ENCODE results near the gene ASGR1.
A peak's percentile ranks its signal among the peaks of the same experiment; 100 is the strongest.

The ASGR1 gene

DNA sequence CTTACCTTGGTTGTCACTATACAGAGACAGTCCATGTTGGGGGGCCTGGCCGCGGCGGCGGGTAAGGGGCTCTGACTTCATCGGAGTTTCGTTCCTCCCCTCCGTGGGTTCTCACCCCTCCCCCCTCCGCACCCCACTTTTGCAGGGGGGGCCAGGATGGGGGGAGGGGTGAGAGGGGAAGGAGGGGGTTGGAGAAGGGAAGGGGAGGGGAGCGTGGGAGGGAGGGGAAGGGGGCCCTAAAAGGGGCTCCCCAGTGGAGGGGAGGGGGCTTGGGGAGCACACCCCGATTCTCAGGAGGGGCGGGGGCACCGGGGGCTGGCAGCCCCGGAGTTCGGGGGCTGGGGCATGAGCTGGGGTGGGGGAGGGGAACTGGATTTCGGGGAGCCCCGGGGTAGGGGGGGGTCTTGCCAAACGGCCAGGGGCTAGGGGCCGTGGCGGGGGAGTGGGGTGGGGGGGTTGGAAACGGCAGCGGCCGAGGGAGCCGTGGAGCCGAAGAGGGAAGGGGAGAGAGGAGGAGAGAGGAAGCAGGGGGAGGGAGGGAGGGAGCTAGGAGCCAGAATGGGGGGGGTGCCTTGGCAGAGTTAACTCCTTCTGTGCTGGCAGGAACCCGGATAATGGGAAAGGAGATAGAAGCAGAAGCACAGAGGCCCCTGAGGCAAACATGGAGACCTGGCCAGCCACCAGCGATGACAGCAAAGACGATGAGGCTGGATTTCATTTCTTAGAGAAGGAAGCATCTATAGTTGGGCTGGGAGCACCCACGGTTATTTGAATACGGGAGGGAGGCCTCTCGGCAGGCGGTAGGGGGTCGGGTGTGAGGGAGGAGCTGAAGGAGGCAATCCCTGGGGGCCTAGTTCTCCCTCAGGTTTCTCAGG, 38.2 kb upstream of the ASGR1 start (continued):
- TF ChIP-seq, protein P1, sequence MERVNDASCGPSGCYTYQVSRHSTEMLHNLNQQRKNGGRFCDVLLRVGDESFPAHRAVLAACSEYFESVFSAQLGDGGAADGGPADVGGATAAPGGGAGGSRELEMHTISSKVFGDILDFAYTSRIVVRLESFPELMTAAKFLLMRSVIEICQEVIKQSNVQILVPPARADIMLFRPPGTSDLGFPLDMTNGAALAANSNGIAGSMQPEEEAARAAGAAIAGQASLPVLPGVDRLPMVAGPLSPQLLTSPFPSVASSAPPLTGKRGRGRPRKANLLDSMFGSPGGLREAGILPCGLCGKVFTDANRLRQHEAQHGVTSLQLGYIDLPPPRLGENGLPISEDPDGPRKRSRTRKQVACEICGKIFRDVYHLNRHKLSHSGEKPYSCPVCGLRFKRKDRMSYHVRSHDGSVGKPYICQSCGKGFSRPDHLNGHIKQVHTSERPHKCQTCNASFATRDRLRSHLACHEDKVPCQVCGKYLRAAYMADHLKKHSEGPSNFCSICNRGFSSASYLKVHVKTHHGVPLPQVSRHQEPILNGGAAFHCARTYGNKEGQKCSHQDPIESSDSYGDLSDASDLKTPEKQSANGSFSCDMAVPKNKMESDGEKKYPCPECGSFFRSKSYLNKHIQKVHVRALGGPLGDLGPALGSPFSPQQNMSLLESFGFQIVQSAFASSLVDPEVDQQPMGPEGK (tag by site-specific recombination; IDR thresholded peaks at IDR 0.05): peak; percentile 61
- TF ChIP-seq ZNF292 (tag by site-specific recombination; IDR thresholded peaks at IDR 0.05; ENCODE audit: borderline replicate concordance, low read depth): no peak

DNA sequence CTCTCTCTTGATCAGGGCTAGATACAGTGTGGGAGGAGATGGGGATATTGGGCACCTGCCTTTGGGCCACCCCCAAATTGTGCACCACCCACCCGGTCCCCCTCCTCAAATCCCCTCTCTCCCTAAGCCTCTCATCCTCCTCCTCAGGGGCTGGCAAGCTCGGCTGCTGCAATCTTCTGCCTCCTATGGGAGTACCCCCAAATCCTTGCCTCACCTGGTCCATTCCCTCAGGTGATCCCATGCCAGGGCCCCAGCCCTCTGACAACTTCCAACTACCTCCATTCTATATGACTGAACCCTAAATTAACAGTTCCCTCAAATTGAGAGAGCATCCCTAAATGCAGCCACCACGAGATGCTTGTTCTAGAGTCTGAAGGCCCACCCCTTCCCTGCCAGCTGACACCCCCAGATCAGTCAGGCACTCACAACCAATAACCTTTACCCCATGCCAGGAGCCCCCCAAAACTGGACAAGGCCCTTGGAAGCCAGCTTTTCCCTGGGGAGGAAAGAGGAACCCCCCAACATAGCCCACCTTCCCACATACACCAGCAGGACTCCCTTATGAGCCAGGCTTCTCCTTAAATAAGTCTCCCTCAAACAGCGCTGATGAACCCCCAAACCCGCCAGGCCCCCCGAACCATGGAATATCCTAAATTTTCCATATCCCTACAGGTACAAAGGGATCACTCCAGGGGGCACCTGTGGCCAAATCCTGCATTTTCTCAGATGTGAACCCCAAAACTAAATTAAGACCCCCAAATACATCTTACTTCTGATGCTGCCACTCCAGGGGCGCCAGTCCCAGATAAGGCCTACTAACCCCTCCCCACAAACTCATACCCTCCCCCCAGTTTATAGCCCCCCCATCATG, 37.3 kb upstream of the ASGR1 start:
- H3K27ac ChIP-seq (ENCODE audit: extremely low read depth, low read depth, low read length): no peak overlapping the region
- peaks cover 0 to 6% of the 10 kb centered on the region in 2 experiments; a peak in 1 of 3 replicates for H3K36me3 ChIP-seq (ENCODE audit: control insufficient read depth in 2 of 2, insufficient read depth in 1 of 2, low read length in 2 of 2)
- peaks cover 11% of the 10 kb centered on the region for H3K4me1 ChIP-seq (ENCODE audit: control insufficient read depth, insufficient read depth, low read length)
- CTCF ChIA-PET: interaction anchor here (1.2 kb wide), 1 partner anchor 171 kb away, joined by 9 read pairs; no protein-coding TSS in a partner anchor
- POLR2A ChIA-PET: interaction anchor here (0.8 to 1.1 kb wide), 3 partner anchors 23 to 113 kb away, joined by 3 to 4 read pairs (median 3); partner anchors contain the start of gene PHF23
- H3K4me3 ChIP-seq (ENCODE audit: low read depth, low read length): no peak overlapping the region
- no peaks in the 10 kb centered on the region for H3K9me3 ChIP-seq (ENCODE audit: control insufficient read depth, insufficient read depth, low read depth, low read length)
- TF ChIP-seq ZNF366 (tag by site-specific recombination; conservative IDR thresholded peaks at IDR 0.05): no peak
- no peak for TF ChIP-seq ZNF654 (tag by site-specific recombination; IDR thresholded peaks at IDR 0.05; ENCODE audit: low read depth)
- peak; percentile 67; the same call in 1 of the 2 replicates for TF ChIP-seq ZBTB48 (tag by site-specific recombination; IDR thresholded peaks at IDR 0.05)
- TF ChIP-seq, protein P2, sequence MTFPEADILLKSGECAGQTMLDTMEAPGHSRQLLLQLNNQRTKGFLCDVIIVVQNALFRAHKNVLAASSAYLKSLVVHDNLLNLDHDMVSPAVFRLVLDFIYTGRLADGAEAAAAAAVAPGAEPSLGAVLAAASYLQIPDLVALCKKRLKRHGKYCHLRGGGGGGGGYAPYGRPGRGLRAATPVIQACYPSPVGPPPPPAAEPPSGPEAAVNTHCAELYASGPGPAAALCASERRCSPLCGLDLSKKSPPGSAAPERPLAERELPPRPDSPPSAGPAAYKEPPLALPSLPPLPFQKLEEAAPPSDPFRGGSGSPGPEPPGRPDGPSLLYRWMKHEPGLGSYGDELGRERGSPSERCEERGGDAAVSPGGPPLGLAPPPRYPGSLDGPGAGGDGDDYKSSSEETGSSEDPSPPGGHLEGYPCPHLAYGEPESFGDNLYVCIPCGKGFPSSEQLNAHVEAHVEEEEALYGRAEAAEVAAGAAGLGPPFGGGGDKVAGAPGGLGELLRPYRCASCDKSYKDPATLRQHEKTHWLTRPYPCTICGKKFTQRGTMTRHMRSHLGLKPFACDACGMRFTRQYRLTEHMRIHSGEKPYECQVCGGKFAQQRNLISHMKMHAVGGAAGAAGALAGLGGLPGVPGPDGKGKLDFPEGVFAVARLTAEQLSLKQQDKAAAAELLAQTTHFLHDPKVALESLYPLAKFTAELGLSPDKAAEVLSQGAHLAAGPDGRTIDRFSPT (tag by site-specific recombination; IDR thresholded peaks at IDR 0.05): no peak; the same call in 1 of the 2 replicates
- no peak for TF ChIP-seq ZFP3 (tag by site-specific recombination; IDR thresholded peaks at IDR 0.05; ENCODE audit: low read depth)
- TF ChIP-seq GLIS2 (tag by site-specific recombination; IDR thresholded peaks at IDR 0.05): peak; percentile 53
- no peak for TF ChIP-seq ZNF221 (tag by site-specific recombination; IDR thresholded peaks at IDR 0.05; ENCODE audit: borderline replicate concordance)
- no peak for TF ChIP-seq ZNF768 (tag by site-specific recombination; IDR thresholded peaks at IDR 0.05)
- no peak for TF ChIP-seq ZNF133 (tag by site-specific recombination; IDR thresholded peaks at IDR 0.05)
- TF ChIP-seq TRIM28 (IDR thresholded peaks at IDR 0.05; ENCODE audit: borderline replicate concordance, low read length): no peak
- no peak for TF ChIP-seq ZNF324 (tag by site-specific recombination; IDR thresholded peaks at IDR 0.05)
- no peak for TF ChIP-seq ZNF121 (tag by site-specific recombination; IDR thresholded peaks at IDR 0.05)
- no peak for TF ChIP-seq ZBTB20 (tag by site-specific recombination; IDR thresholded peaks at IDR 0.05)
- TF ChIP-seq ZFHX2 (tag by site-specific recombination; conservative IDR thresholded peaks at IDR 0.05): peak; percentile 29; the same call in 1 of the 2 replicates
- TF ChIP-seq, protein P3, sequence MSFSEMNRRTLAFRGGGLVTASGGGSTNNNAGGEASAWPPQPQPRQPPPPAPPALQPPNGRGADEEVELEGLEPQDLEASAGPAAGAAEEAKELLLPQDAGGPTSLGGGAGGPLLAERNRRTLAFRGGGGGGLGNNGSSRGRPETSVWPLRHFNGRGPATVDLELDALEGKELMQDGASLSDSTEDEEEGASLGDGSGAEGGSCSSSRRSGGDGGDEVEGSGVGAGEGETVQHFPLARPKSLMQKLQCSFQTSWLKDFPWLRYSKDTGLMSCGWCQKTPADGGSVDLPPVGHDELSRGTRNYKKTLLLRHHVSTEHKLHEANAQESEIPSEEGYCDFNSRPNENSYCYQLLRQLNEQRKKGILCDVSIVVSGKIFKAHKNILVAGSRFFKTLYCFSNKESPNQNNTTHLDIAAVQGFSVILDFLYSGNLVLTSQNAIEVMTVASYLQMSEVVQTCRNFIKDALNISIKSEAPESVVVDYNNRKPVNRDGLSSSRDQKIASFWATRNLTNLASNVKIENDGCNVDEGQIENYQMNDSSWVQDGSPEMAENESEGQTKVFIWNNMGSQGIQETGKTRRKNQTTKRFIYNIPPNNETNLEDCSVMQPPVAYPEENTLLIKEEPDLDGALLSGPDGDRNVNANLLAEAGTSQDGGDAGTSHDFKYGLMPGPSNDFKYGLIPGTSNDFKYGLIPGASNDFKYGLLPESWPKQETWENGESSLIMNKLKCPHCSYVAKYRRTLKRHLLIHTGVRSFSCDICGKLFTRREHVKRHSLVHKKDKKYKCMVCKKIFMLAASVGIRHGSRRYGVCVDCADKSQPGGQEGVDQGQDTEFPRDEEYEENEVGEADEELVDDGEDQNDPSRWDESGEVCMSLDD (tag by site-specific recombination; IDR thresholded peaks at IDR 0.05): peak; percentile 98
- no peak for TF ChIP-seq ZNF48 (tag by site-specific recombination; IDR thresholded peaks at IDR 0.05)
- TF ChIP-seq, protein P4, sequence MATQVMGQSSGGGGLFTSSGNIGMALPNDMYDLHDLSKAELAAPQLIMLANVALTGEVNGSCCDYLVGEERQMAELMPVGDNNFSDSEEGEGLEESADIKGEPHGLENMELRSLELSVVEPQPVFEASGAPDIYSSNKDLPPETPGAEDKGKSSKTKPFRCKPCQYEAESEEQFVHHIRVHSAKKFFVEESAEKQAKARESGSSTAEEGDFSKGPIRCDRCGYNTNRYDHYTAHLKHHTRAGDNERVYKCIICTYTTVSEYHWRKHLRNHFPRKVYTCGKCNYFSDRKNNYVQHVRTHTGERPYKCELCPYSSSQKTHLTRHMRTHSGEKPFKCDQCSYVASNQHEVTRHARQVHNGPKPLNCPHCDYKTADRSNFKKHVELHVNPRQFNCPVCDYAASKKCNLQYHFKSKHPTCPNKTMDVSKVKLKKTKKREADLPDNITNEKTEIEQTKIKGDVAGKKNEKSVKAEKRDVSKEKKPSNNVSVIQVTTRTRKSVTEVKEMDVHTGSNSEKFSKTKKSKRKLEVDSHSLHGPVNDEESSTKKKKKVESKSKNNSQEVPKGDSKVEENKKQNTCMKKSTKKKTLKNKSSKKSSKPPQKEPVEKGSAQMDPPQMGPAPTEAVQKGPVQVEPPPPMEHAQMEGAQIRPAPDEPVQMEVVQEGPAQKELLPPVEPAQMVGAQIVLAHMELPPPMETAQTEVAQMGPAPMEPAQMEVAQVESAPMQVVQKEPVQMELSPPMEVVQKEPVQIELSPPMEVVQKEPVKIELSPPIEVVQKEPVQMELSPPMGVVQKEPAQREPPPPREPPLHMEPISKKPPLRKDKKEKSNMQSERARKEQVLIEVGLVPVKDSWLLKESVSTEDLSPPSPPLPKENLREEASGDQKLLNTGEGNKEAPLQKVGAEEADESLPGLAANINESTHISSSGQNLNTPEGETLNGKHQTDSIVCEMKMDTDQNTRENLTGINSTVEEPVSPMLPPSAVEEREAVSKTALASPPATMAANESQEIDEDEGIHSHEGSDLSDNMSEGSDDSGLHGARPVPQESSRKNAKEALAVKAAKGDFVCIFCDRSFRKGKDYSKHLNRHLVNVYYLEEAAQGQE (tag by site-specific recombination; IDR thresholded peaks at IDR 0.05): no peak
- TF ChIP-seq ZSCAN23 (tag by site-specific recombination; IDR thresholded peaks at IDR 0.05): no peak
- TF ChIP-seq, protein P1 (tag by site-specific recombination; IDR thresholded peaks at IDR 0.05): peak; percentile 62; the same call in 1 of the 2 replicates

All from HEK293 (cell line).